ENCODE results near the gene LBR. TPM values are rescaled to one million over a fixed set of nuclear protein-coding genes. Genes with fewer than 3 reads are reported as not detected.

The LBR gene
- total and polyA plus RNA-seq, 12 donors, result 5.4 to 27.5 (median 14.1) TPM

- WGBS, 4 donors, result 90 to 94% (median 91%) methylated on average over 21 of the region's 21 CpGs
- TF ChIP-seq, protein P1, sequence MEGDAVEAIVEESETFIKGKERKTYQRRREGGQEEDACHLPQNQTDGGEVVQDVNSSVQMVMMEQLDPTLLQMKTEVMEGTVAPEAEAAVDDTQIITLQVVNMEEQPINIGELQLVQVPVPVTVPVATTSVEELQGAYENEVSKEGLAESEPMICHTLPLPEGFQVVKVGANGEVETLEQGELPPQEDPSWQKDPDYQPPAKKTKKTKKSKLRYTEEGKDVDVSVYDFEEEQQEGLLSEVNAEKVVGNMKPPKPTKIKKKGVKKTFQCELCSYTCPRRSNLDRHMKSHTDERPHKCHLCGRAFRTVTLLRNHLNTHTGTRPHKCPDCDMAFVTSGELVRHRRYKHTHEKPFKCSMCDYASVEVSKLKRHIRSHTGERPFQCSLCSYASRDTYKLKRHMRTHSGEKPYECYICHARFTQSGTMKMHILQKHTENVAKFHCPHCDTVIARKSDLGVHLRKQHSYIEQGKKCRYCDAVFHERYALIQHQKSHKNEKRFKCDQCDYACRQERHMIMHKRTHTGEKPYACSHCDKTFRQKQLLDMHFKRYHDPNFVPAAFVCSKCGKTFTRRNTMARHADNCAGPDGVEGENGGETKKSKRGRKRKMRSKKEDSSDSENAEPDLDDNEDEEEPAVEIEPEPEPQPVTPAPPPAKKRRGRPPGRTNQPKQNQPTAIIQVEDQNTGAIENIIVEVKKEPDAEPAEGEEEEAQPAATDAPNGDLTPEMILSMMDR (IDR thresholded peaks at IDR 0.05), result no peak
- TF ChIP-seq POLR2A (IDR thresholded peaks at IDR 0.05), result no peak
- no peak for DNase-seq
- Histone ChIP-seq H3K4me1 (replicated peaks in 1 of 2) (no peaks in the 10 kb centered on the region), H3K4me3 (no peak overlapping the region), H3K27ac (no peak overlapping the region), H3K9me3 (replicated peaks in 1 of 3) (no peaks in the 10 kb centered on the region), H3K36me3 (replicated peaks in 1 of 2) (no peaks in the 10 kb centered on the region), H3K27me3 (no peaks in the 10 kb centered on the region)
- intact Hi-C loops (cut with DNase I), result no loop called here
Observed at GRCh38 chr1:225373155-225373554, 54.7 kb downstream of the LBR start.

- WGBS, 4 donors, result 74 to 88% (median 83%) methylated on average over 3 of the region's 3 CpGs
- Histone ChIP-seq H3K27ac (no peak overlapping the region), H3K27me3 (no peaks in the 10 kb centered on the region), H3K9me3 (replicated peaks in 1 of 3) (no peaks in the 10 kb centered on the region), H3K4me1 (replicated peaks in 1 of 2) (no peaks in the 10 kb centered on the region), H3K36me3 (replicated peaks in 1 of 2) (no peaks in the 10 kb centered on the region), H3K4me3 (no peak overlapping the region)
- intact Hi-C loops (cut with DNase I), result no loop called here
- DNase-seq, result no peak
- TF ChIP-seq, protein P1 (IDR thresholded peaks at IDR 0.05), result no peak
Observed at GRCh38 chr1:225371366-225372010, 56.4 kb downstream of the LBR start.

- Histone ChIP-seq H3K4me1 (replicated peaks in 1 of 2) (no peaks in the 10 kb centered on the region), H3K9me3 (replicated peaks in 1 of 3) (no peaks in the 10 kb centered on the region), H3K36me3 (replicated peaks in 1 of 2) (no peaks in the 10 kb centered on the region), H3K27ac (no peak overlapping the region), H3K27me3 (no peaks in the 10 kb centered on the region), H3K4me3 (no peak overlapping the region)
- TF ChIP-seq, protein P1 (IDR thresholded peaks at IDR 0.05), result no peak
- TF ChIP-seq POLR2A (IDR thresholded peaks at IDR 0.05), result no peak
- intact Hi-C loops (cut with DNase I), result no loop called here
- DNase-seq, result no peak
- 68 to 82% (median 75%) methylated on average over 3 of the region's 3 CpGs for WGBS, 4 donors
Observed at GRCh38 chr1:225368036-225368552, 59.7 kb downstream of the LBR start.

- TF ChIP-seq POLR2A (IDR thresholded peaks at IDR 0.05), result no peak
- TF ChIP-seq, protein P1 (IDR thresholded peaks at IDR 0.05), result no peak
- Histone ChIP-seq H3K27ac (no peak overlapping the region), H3K27me3 (no peaks in the 10 kb centered on the region), H3K9me3 (replicated peaks in 1 of 3) (no peaks in the 10 kb centered on the region), H3K36me3 (replicated peaks in 1 of 2) (no peaks in the 10 kb centered on the region), H3K4me1 (replicated peaks in 1 of 2) (no peaks in the 10 kb centered on the region), H3K4me3 (no peak overlapping the region)
- WGBS, 4 donors, result 29 to 57% (median 49%) methylated on average over 1 of the region's 1 CpG
- no peak for DNase-seq
- intact Hi-C loops (cut with DNase I), result no loop called here
Observed at GRCh38 chr1:225366552-225366951, 61.3 kb downstream of the LBR start.

Data from adrenal gland (tissue), 12 donors.